KOPT-K1 (cell line): ENCODE measurements around the gene TRIL.

ENCODE experiments used
- H3K27ac ChIP-seq: fragments of 200-600 bp; sonication (generic); 2 replicates; pipeline ENCODE4 v1.5.1; 2016; ENCODE audit warnings: antibody characterized with exemption, mild to moderate bottlenecking, low read depth, low read length; ENCODE audit not compliant: poor library complexity, severe bottlenecking
- H3K36me3 ChIP-seq: fragments of 200-600 bp; sonication (generic); 2 replicates; pipeline ENCODE4 v1.5.1; 2017; ENCODE audit warnings: antibody characterized with exemption, mild to moderate bottlenecking, low read length, moderate library complexity; ENCODE audit not compliant: insufficient read depth
- H3K9me3 ChIP-seq: fragments of 200-600 bp; sonication (generic); 2 replicates; pipeline ENCODE4 v1.5.1; 2017; ENCODE audit warnings: antibody characterized with exemption, low read length, mild to moderate bottlenecking; ENCODE audit not compliant: insufficient read depth, poor library complexity, severe bottlenecking

The TRIL gene

GRCh38 chr7:28960071-28960840 lies 2.1 kb upstream of the TRIL start:
- Histone ChIP-seq H3K27ac (no peak overlapping the region), H3K36me3 (no peaks in the 10 kb centered on the region), H3K9me3 (peaks cover 8% of the 10 kb centered on the region)

- Histone ChIP-seq H3K36me3 (no peaks in the 10 kb centered on the region), H3K27ac (no peak overlapping the region), H3K9me3 (peaks cover 8% of the 10 kb centered on the region)
Observed at GRCh38 chr7:28958980-28959347, 834 bp upstream of the TRIL start.

GRCh38 chr7:28957751-28958234 lies 337 bp downstream of the TRIL start:
- Histone ChIP-seq H3K9me3 (peaks cover 8% of the 10 kb centered on the region), H3K27ac (no peak overlapping the region), H3K36me3 (no peaks in the 10 kb centered on the region)

DNA sequence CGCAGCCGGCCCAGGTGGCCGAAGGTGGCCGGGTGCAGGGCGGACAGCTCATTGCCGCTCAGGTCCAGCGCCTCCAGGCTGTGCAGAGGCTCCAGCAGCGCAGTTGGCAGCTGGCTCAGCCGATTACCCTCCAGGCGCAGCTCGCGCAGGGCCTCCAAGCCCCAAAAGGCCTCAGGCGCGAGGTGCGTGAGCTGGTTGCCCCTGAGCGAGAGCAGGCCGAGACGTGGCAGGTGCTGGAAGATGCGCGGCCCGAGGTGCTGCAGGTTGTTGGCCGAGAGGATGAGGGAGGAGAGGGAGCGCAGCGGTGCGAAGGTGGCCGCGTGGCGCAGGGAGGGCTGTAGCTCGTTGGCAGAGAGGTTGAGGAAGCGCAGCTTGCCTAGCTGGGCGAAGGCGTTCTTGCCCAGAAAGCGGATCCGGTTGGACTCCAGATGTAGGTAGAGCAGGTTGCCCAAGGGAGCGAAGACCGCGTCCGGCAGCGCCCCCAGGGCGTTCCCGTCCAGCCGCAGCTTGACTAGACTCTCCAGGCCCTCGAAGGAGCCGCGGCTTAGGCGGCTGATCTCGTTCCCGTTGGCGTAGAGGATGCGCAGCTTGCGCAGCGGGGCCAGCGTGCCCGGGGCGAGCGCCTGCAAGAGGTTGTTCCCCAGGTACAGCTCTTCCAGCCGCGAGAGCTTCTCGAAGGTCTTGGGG lies 923 bp downstream of the TRIL start:
- peaks cover 8% of the 10 kb centered on the region for H3K9me3 ChIP-seq
- H3K36me3 ChIP-seq = no peaks in the 10 kb centered on the region
- H3K27ac ChIP-seq = no peak overlapping the region

- peaks cover 8% of the 10 kb centered on the region for H3K9me3 ChIP-seq
- no peaks in the 10 kb centered on the region for H3K36me3 ChIP-seq
- H3K27ac ChIP-seq = no peak overlapping the region
Observed at GRCh38 chr7:28956608-28957063, 1.5 kb downstream of the TRIL start.

GRCh38 chr7:28955718-28956607 lies 2.2 kb downstream of the TRIL start:
- Histone ChIP-seq H3K36me3 (no peaks in the 10 kb centered on the region), H3K9me3 (peaks cover 8% of the 10 kb centered on the region), H3K27ac (no peak overlapping the region)

GRCh38 chr7:28955356-28955717 lies 2.8 kb downstream of the TRIL start:
- Histone ChIP-seq H3K27ac (no peak overlapping the region), H3K9me3 (peaks cover 8% of the 10 kb centered on the region), H3K36me3 (no peaks in the 10 kb centered on the region)

DNA sequence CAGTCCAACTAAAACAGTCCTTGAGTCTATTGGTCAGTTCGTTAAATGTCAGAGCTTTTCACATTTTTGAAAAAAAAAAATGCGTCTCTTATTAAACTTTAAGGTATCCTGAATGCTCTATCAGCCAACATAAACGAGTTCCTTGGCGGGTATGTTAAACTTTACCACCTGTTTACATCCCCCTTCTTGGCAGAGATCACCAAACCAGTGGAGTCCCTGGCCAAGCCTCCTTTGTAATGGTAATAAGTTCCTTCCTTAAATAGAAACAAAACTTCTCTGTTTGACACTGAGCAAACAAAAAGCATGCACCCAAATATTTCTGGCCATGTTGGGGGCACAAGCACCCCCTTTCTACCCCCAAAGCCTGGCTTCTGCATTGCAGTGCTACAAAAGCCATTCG lies 3.2 kb downstream of the TRIL start:
- H3K9me3 ChIP-seq = peaks cover 8% of the 10 kb centered on the region
- H3K36me3 ChIP-seq = no peaks in the 10 kb centered on the region
- H3K27ac ChIP-seq = no peak overlapping the region

DNA sequence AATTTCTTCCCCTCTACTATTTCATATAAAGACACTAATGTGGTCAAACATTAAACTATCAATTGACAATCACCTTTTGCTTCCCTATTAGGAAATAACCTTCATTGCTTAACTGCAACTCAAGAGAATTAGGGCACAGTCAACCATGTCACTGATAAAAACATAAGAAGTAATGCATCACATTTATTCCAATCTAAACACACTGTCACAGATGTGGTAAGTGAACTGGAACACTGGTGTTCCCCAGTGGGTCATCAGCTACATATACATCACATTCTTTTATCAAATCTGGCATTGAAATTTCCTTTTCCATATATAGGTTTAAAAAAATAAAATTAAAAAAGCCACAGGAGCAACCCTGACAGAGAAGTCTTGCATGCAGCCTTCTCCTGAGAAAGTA lies 3.7 kb downstream of the TRIL start:
- H3K9me3 ChIP-seq = peaks cover 8% of the 10 kb centered on the region
- no peaks in the 10 kb centered on the region for H3K36me3 ChIP-seq
- H3K27ac ChIP-seq = no peak overlapping the region

DNA sequence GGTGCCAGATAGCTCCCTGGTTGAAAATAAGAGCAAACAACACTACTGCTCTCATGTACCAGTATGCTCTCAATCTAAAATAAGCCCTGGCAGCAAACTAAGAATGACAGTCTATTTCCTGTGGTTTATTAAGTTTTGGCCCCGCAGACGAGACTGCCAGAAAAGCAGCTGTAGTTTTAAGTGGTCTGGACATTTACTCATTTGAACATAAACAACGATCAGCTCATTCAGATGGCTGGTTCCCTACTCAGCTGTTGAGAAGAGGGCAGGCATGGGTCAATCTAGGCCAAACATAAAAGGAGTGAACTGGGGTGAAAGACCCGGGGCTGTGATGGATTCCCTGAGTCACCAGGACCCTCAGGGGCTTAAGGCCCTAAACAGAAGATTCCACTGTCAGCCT lies 4.5 kb downstream of the TRIL start:
- peaks cover 8% of the 10 kb centered on the region for H3K9me3 ChIP-seq
- no peaks in the 10 kb centered on the region for H3K36me3 ChIP-seq
- no peak overlapping the region for H3K27ac ChIP-seq

- H3K36me3 ChIP-seq = no peaks in the 10 kb centered on the region
- peaks cover 6% of the 10 kb centered on the region for H3K9me3 ChIP-seq
- H3K27ac ChIP-seq = no peak overlapping the region
Observed at GRCh38 chr7:28942168-28942567, 16.0 kb downstream of the TRIL start.

DNA sequence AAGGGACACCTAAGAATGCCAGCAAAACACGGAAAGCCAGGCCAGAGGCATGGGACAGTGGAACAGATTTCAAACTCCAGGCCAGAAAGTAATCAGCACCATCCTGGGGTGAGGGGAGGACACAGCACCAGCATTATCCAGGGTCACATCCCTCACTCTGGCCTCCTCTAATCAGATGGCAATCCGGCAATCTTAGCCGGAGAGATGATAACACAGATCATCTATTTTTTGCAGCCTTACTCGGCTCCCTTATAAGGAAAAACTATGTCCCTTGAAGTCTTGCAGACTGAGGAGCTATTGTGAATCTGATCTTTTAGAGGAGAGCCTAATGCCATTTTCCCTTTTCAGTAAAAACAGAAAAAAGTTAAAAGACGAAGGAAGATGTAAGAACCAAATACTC lies 16.5 kb downstream of the TRIL start:
- Histone ChIP-seq H3K27ac (no peak overlapping the region), H3K9me3 (peaks cover 6% of the 10 kb centered on the region), H3K36me3 (no peaks in the 10 kb centered on the region)

DNA sequence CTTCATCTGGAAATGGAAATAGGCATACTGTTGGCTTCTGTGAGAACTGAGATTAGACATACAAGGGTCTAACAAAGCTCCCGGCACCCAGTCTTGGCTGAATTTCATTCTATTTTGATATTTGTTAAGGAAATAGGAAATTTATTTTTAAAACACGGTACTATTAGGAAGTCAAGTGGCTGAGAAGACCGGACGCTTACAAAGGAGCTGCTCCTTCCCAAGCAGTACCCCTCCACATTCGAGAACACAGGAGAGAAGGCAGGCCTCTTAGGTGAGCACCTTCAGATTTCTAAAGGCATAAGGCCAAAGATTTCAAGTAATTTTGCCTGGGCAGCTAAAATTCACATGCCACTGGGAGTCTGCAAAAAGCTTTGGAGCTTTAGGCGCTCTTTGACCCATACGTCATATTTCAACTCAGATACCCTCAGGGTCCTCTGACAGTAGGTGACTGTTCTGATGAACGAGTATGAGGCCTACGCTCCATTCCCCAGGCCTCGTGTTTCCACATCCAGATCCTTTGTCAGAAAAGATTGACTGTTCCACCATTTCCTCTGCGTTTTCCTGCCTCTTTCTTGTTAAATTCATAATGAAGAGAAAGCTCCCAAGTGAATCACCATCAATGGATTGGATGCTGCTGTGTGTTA lies 17.3 kb downstream of the TRIL start:
- H3K36me3 ChIP-seq = no peaks in the 10 kb centered on the region
- H3K27ac ChIP-seq = no peak overlapping the region
- H3K9me3 ChIP-seq = peaks cover 4% of the 10 kb centered on the region

- no peaks in the 10 kb centered on the region for H3K9me3 ChIP-seq
- no peak overlapping the region for H3K27ac ChIP-seq
- no peaks in the 10 kb centered on the region for H3K36me3 ChIP-seq
Observed at GRCh38 chr7:28939844-28940544, 18.1 kb downstream of the TRIL start.
